HepG2 (cell line): Measurements from ENCODE around the gene DYNC2LI1. TPM values are rescaled to one million over a fixed set of nuclear protein-coding genes. Genes with fewer than 3 reads are reported as not detected.
A peak's percentile ranks its signal among the peaks of the same experiment; 100 is the strongest.

Source experiments
- ARID2 ChIP-seq: sonication (generic); formaldehyde crosslinking; IDR thresholded peaks from 2 replicates; pipeline ENCODE4 v1.8.1; 2022; ENCODE audit warnings: mild to moderate bottlenecking, missing genetic modification reagents, borderline replicate concordance
- CBFB ChIP-seq: sonication (generic); formaldehyde crosslinking; IDR thresholded peaks from 2 replicates; pipeline ENCODE4 v1.4.0; 2020; ENCODE audit warnings: missing genetic modification reagents
- HCFC1 ChIP-seq: fragments of 150-350 bp; IDR thresholded peaks from 2 replicates; pipeline ENCODE4 v1.6.1; 2014; ENCODE audit warnings: low read depth, low read length
- KDM3A ChIP-seq: IDR thresholded peaks from 2 replicates; pipeline ENCODE4 v1.6.1; 2018; ENCODE audit warnings: low read depth, missing compliant biosample characterization
- KDM5B ChIP-seq: sonication (generic); formaldehyde crosslinking; IDR thresholded peaks from 2 replicates; pipeline ENCODE4 v1.4.0; 2020; ENCODE audit warnings: missing genetic modification reagents, mild to moderate bottlenecking, borderline replicate concordance
- MEF2D ChIP-seq: sonication (generic); formaldehyde crosslinking; IDR thresholded peaks from 2 replicates; pipeline ENCODE4 v1.5.1; 2020; ENCODE audit warnings: mild to moderate bottlenecking, missing genetic modification reagents
- MZF1 ChIP-seq: sonication (generic); formaldehyde crosslinking; IDR thresholded peaks from 2 replicates; pipeline ENCODE4 v1.8.1; 2023; ENCODE audit warnings: mild to moderate bottlenecking, missing genetic modification reagents, borderline replicate concordance
- PAX8 ChIP-seq: sonication (generic); formaldehyde crosslinking; IDR thresholded peaks from 2 replicates; pipeline ENCODE4 v1.8.0; 2022; ENCODE audit warnings: mild to moderate bottlenecking, missing genetic modification reagents, borderline replicate concordance
- RBFOX2 ChIP-seq: fragments of 200-400 bp; formaldehyde crosslinking; IDR thresholded peaks from 2 replicates; pipeline ENCODE4 v1.6.1; 2017; ENCODE audit warnings: low read depth, mild to moderate bottlenecking, low read length
- SSRP1 ChIP-seq: IDR thresholded peaks from 2 replicates; pipeline ENCODE4 v1.6.1; 2016; ENCODE audit warnings: control low read depth
- ZNF709 ChIP-seq: sonication (generic); formaldehyde crosslinking; IDR thresholded peaks from 2 replicates; pipeline ENCODE4 v1.5.0; 2020; ENCODE audit warnings: mild to moderate bottlenecking, missing genetic modification reagents
- polyA plus RNA-seq, 8 experiments: library from polyadenylated mRNA; depleted of rRNA in 3 of 8; stranded (reverse) in 7 of 8; unstranded in 1 of 8; fragments of >200 nt; fragmentation: Illumina TruSeq in 4 of 8; extraction: Trizol in 4 of 8; gene quantifications; 2 replicates each; pipeline versions ENCODE4 v1.2.1 to v1.2.3, GENCODE V29; 2011 to 2016; ENCODE audit warnings: low read depth in 4 of 8, missing spikeins in 1 of 8, mixed read lengths in 1 of 8; ENCODE audit not compliant: insufficient read depth in 1 of 8
- total RNA-seq, 5 experiments: library from RNA; depleted of rRNA; stranded (reverse); fragments of >200 nt; fragmentation: Illumina TruSeq; extraction: Trizol; gene quantifications; 2 replicates each; pipeline ENCODE4 v1.2.3, GENCODE V29; 2016; ENCODE audit warnings: low read depth in 1 of 5
- TF ChIP-seq, protein P1 (sequence below): sonication (generic); formaldehyde crosslinking; IDR thresholded peaks from 2 replicates; pipeline ENCODE4 v1.5.0; 2020; ENCODE audit warnings: missing genetic modification reagents
- TF ChIP-seq, protein P2 (sequence below): sonication (generic); formaldehyde crosslinking; IDR thresholded peaks from 2 replicates; pipeline ENCODE4 v1.5.1; 2020; ENCODE audit warnings: missing genetic modification reagents, mild to moderate bottlenecking, borderline replicate concordance
- TF ChIP-seq, protein P3 (sequence below): sonication (generic); formaldehyde crosslinking; IDR thresholded peaks from 2 replicates; pipeline ENCODE4 v1.4.0; 2020; ENCODE audit warnings: missing genetic modification reagents, borderline replicate concordance
- TF ChIP-seq, protein P4 (sequence below): sonication (generic); formaldehyde crosslinking; IDR thresholded peaks from 2 replicates; pipeline ENCODE4 v1.8.0; 2022; ENCODE audit warnings: mild to moderate bottlenecking, missing genetic modification reagents
- TF ChIP-seq, protein P5 (sequence below): sonication (generic); formaldehyde crosslinking; IDR thresholded peaks from 2 replicates; pipeline ENCODE4 v1.4.0; 2020; ENCODE audit warnings: missing genetic modification reagents, mild to moderate bottlenecking, borderline replicate concordance

Gene DYNC2LI1
- total and polyA plus RNA-seq, 2 of the 13 experiments (the other 11 are each of a cell fraction or from before 2014, with no cell fraction given): 16.9 to 23.2 TPM

DNA sequence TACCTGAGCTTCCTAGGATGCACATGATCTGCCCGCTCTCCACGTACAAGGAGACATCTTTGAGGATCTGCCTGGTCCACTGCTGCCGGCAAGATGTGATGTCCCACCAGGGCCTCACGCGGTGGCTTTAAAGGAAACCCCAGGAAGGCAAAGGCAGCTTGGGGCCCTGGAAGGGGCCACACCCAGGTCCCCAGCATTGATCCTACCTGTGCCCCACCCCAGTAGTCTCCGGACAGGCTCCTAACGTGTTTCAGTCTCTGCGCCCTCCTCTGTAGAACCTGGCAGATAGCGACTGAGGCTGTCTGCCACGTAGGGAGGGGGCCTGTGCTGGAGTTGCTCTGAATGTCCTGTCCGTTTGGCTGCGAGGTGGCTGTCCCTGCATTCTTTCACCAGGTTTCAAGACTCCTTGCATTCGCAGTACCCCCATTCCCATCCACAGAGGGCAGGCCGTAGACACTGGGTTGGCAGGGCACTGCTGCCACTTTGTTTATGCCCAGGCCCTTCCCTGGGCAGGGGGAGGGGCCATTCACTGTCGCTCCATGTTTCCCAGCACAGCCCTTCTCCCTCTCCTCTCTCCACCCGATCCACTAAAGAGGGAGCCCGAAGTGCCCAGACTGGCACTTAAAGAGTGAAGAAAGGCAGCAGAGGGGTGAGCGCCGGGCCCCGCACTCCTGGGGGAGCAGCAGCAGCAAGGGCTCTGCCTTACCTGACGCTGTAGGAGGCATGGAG lies 64.2 kb downstream of the DYNC2LI1 start (continued):
- TF ChIP-seq, protein P1, sequence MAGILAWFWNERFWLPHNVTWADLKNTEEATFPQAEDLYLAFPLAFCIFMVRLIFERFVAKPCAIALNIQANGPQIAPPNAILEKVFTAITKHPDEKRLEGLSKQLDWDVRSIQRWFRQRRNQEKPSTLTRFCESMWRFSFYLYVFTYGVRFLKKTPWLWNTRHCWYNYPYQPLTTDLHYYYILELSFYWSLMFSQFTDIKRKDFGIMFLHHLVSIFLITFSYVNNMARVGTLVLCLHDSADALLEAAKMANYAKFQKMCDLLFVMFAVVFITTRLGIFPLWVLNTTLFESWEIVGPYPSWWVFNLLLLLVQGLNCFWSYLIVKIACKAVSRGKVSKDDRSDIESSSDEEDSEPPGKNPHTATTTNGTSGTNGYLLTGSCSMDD (CRISPR knock-in tag): no peak
- TF ChIP-seq, protein P2, sequence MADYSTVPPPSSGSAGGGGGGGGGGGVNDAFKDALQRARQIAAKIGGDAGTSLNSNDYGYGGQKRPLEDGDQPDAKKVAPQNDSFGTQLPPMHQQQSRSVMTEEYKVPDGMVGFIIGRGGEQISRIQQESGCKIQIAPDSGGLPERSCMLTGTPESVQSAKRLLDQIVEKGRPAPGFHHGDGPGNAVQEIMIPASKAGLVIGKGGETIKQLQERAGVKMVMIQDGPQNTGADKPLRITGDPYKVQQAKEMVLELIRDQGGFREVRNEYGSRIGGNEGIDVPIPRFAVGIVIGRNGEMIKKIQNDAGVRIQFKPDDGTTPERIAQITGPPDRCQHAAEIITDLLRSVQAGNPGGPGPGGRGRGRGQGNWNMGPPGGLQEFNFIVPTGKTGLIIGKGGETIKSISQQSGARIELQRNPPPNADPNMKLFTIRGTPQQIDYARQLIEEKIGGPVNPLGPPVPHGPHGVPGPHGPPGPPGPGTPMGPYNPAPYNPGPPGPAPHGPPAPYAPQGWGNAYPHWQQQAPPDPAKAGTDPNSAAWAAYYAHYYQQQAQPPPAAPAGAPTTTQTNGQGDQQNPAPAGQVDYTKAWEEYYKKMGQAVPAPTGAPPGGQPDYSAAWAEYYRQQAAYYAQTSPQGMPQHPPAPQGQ (CRISPR knock-in tag): no peak
- TF ChIP-seq HCFC1 (no peak), CBFB (CRISPR knock-in tag) (no peak), KDM3A (CRISPR knock-in tag) (no peak), MEF2D (CRISPR knock-in tag) (peak; percentile 55; the same call in 1 of the 2 replicates), MZF1 (CRISPR knock-in tag) (peak; percentile 86; the same call in 1 of the 2 replicates), ZNF709 (CRISPR knock-in tag) (no peak), SSRP1 (CRISPR knock-in tag) (no peak), ARID2 (CRISPR knock-in tag) (no peak), KDM5B (CRISPR knock-in tag) (0 out of 2 replicates have a peak, but pooled peaks have one; percentile 2), PAX8 (CRISPR knock-in tag) (0 out of 2 replicates have a peak, but pooled peaks have one; percentile 9), RBFOX2 (no peak)
- TF ChIP-seq, protein P3, sequence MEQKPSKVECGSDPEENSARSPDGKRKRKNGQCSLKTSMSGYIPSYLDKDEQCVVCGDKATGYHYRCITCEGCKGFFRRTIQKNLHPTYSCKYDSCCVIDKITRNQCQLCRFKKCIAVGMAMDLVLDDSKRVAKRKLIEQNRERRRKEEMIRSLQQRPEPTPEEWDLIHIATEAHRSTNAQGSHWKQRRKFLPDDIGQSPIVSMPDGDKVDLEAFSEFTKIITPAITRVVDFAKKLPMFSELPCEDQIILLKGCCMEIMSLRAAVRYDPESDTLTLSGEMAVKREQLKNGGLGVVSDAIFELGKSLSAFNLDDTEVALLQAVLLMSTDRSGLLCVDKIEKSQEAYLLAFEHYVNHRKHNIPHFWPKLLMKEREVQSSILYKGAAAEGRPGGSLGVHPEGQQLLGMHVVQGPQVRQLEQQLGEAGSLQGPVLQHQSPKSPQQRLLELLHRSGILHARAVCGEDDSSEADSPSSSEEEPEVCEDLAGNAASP (CRISPR knock-in tag): no peak
- TF ChIP-seq, protein P4, sequence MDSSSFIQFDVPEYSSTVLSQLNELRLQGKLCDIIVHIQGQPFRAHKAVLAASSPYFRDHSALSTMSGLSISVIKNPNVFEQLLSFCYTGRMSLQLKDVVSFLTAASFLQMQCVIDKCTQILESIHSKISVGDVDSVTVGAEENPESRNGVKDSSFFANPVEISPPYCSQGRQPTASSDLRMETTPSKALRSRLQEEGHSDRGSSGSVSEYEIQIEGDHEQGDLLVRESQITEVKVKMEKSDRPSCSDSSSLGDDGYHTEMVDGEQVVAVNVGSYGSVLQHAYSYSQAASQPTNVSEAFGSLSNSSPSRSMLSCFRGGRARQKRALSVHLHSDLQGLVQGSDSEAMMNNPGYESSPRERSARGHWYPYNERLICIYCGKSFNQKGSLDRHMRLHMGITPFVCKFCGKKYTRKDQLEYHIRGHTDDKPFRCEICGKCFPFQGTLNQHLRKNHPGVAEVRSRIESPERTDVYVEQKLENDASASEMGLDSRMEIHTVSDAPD (CRISPR knock-in tag): no peak
- TF ChIP-seq, protein P5, sequence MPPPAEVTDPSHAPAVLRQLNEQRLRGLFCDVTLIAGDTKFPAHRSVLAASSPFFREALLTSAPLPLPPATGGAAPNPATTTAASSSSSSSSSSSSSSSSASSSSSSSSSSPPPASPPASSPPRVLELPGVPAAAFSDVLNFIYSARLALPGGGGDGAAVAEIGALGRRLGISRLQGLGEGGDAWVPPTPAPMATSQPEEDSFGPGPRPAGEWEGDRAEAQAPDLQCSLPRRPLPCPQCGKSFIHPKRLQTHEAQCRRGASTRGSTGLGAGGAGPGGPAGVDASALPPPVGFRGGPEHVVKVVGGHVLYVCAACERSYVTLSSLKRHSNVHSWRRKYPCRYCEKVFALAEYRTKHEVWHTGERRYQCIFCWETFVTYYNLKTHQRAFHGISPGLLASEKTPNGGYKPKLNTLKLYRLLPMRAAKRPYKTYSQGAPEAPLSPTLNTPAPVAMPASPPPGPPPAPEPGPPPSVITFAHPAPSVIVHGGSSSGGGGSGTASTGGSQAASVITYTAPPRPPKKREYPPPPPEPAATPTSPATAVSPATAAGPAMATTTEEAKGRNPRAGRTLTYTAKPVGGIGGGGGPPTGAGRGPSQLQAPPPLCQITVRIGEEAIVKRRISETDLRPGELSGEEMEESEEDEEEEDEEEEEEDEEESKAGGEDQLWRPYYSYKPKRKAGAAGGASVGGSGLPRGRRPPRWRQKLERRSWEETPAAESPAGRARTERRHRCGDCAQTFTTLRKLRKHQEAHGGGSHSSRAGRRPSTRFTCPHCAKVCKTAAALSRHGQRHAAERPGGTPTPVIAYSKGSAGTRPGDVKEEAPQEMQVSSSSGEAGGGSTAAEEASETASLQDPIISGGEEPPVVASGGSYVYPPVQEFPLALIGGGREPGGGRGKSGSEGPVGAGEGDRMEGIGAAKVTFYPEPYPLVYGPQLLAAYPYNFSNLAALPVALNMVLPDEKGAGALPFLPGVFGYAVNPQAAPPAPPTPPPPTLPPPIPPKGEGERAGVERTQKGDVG (CRISPR knock-in tag): 0 out of 2 replicates have a peak, but pooled peaks have one; percentile 6
